ENCODE data around the gene ENTPD1. TPM values are rescaled to one million over a fixed set of nuclear protein-coding genes. Genes with fewer than 3 reads are reported as not detected.

The ENTPD1 gene
- total and polyA plus RNA-seq, 2 experiments from 2014 or later, result 1.5 to 8.9 TPM

DNA sequence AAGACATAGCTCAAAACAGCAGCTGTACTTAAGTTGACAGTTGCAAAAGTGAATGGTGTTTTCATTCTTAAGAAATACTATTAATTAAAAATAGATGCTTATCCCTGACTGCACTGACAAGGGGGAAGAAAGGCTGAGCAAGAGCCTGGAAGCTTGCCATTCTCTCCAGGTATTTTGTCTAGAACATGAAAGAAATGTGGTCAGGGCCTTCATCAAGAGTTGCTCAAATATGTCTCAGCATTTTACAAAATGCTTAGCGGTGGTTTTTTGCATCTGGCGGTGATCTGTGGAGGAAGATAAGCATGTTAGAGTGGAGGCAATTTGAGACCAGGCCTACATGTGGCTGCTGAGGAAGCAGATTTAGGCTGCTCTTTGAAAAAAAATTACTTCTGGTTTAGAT, 105.4 kb downstream of the ENTPD1 start:
- H4K20me1 ChIP-seq (ENCODE audit: insufficient read depth, poor library complexity, severe bottlenecking), result no peaks in the 10 kb centered on the region
- H3K36me3 ChIP-seq (replicated peaks; ENCODE audit: insufficient read depth, low read depth), result no peaks in the 10 kb centered on the region
- no peak overlapping the region for H3K4me3 ChIP-seq
- H2AFZ ChIP-seq, result no peak overlapping the region
- no peaks in the 10 kb centered on the region for H3K9me2 ChIP-seq (replicated peaks; ENCODE audit: insufficient read depth)
- H3K79me2 ChIP-seq, result no peaks in the 10 kb centered on the region
- H3K4me1 ChIP-seq (ENCODE audit: insufficient read depth), result peaks cover 6% of the 10 kb centered on the region
- no peak overlapping the region for H3K27ac ChIP-seq
- TF ChIP-seq EZH2 (IDR thresholded peaks at IDR 0.05; ENCODE audit: borderline replicate concordance), result no peak
- no peak for TF ChIP-seq EZH2phosphoT487 (IDR thresholded peaks at IDR 0.05; ENCODE audit: low read depth, severe bottlenecking, unreplicated experiment)
- TF ChIP-seq, protein P1, sequence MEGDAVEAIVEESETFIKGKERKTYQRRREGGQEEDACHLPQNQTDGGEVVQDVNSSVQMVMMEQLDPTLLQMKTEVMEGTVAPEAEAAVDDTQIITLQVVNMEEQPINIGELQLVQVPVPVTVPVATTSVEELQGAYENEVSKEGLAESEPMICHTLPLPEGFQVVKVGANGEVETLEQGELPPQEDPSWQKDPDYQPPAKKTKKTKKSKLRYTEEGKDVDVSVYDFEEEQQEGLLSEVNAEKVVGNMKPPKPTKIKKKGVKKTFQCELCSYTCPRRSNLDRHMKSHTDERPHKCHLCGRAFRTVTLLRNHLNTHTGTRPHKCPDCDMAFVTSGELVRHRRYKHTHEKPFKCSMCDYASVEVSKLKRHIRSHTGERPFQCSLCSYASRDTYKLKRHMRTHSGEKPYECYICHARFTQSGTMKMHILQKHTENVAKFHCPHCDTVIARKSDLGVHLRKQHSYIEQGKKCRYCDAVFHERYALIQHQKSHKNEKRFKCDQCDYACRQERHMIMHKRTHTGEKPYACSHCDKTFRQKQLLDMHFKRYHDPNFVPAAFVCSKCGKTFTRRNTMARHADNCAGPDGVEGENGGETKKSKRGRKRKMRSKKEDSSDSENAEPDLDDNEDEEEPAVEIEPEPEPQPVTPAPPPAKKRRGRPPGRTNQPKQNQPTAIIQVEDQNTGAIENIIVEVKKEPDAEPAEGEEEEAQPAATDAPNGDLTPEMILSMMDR (IDR thresholded peaks at IDR 0.05; ENCODE audit: poor library complexity), result no peak
- H3K27me3 ChIP-seq, result no peaks in the 10 kb centered on the region
- no peak for DNase-seq (ENCODE audit: low spot score)
- 59% methylated on average over 2 of the region's 2 CpGs for WGBS (ENCODE audit: low lambda C conversion rate, missing lambda C conversion rate)
- H3K4me2 ChIP-seq, result no peak overlapping the region
- no peaks in the 10 kb centered on the region for H3K9me3 ChIP-seq (ENCODE audit: low read depth)

GRCh38 chr10:95864906-95865813, 109.2 kb downstream of the ENTPD1 start:
- H4K20me1 ChIP-seq (ENCODE audit: insufficient read depth, poor library complexity, severe bottlenecking), result no peaks in the 10 kb centered on the region
- H3K4me1 ChIP-seq (ENCODE audit: insufficient read depth), result peaks cover 12% of the 10 kb centered on the region
- H3K4me2 ChIP-seq, result peak overlapping the region; percentile 0
- H3K27me3 ChIP-seq, result no peaks in the 10 kb centered on the region
- WGBS (ENCODE audit: low lambda C conversion rate, missing lambda C conversion rate), result 44% methylated on average over 7 of the region's 7 CpGs
- no peaks in the 10 kb centered on the region for H3K36me3 ChIP-seq (replicated peaks; ENCODE audit: insufficient read depth, low read depth)
- no peaks in the 10 kb centered on the region for H3K9me2 ChIP-seq (replicated peaks; ENCODE audit: insufficient read depth)
- no peak overlapping the region for H3K4me3 ChIP-seq
- DNase-seq (ENCODE audit: low spot score), result peak; percentile 80
- no peak overlapping the region for H2AFZ ChIP-seq
- H3K9me3 ChIP-seq (ENCODE audit: low read depth), result no peaks in the 10 kb centered on the region
- no peak for TF ChIP-seq EZH2 (IDR thresholded peaks at IDR 0.05; ENCODE audit: borderline replicate concordance)
- no peak for TF ChIP-seq EZH2phosphoT487 (IDR thresholded peaks at IDR 0.05; ENCODE audit: low read depth, severe bottlenecking, unreplicated experiment)
- TF ChIP-seq, protein P1 (IDR thresholded peaks at IDR 0.05; ENCODE audit: poor library complexity), result peak; percentile 77
- peak overlapping the region; percentile 9 for H3K27ac ChIP-seq
- no peaks in the 10 kb centered on the region for H3K79me2 ChIP-seq

- Histone ChIP-seq H3K9me2 (replicated peaks; ENCODE audit: insufficient read depth) (no peaks in the 10 kb centered on the region), H3K79me2 (no peaks in the 10 kb centered on the region), H4K20me1 (ENCODE audit: insufficient read depth, poor library complexity, severe bottlenecking) (no peaks in the 10 kb centered on the region), H3K36me3 (replicated peaks; ENCODE audit: insufficient read depth, low read depth) (no peaks in the 10 kb centered on the region), H2AFZ (no peak overlapping the region), H3K4me3 (no peak overlapping the region), H3K4me1 (ENCODE audit: insufficient read depth) (peaks cover 12% of the 10 kb centered on the region), H3K27me3 (no peaks in the 10 kb centered on the region), H3K27ac (peak overlapping the region; percentile 85), H3K4me2 (peak overlapping the region; percentile 56), H3K9me3 (ENCODE audit: low read depth) (no peaks in the 10 kb centered on the region)
- DNase-seq (ENCODE audit: low spot score), result peak; percentile 43
- TF ChIP-seq, protein P1 (IDR thresholded peaks at IDR 0.05; ENCODE audit: poor library complexity), result no peak
- TF ChIP-seq EZH2 (IDR thresholded peaks at IDR 0.05; ENCODE audit: borderline replicate concordance) (no peak), EZH2phosphoT487 (IDR thresholded peaks at IDR 0.05; ENCODE audit: low read depth, severe bottlenecking, unreplicated experiment) (no peak)
- WGBS (ENCODE audit: low lambda C conversion rate, missing lambda C conversion rate), result 69% methylated on average over 6 of the region's 6 CpGs
Measured at GRCh38 chr10:95865814-95866466, 110.0 kb downstream of the ENTPD1 start.

Measured in hepatocyte (in vitro differentiated cells).